Loucy (cell line): ENCODE measurements around the gene UBAP1.
"Not testable (repeated sequence)": the region's sequence is repeated elsewhere in the genome, so short reads cannot be mapped to it uniquely, and the experiment has no call there.

Source experiments
- H2AFZ ChIP-seq: fragments of 200-600 bp; sonication (generic); 2 replicates; pipeline ENCODE4 v1.6.0; 2016; ENCODE audit warnings: antibody characterized with exemption, mild to moderate bottlenecking, low read length, moderate library complexity
- H3F3A ChIP-seq: fragments of 200-600 bp; 2 replicates; pipeline ENCODE4 v1.6.0; 2016; ENCODE audit warnings: antibody characterized with exemption, low read depth, mild to moderate bottlenecking
- H3K27me3 ChIP-seq: fragments of 200-600 bp; sonication (generic); 2 replicates; pipeline ENCODE4 v1.6.1; 2014; ENCODE audit warnings: low read length, mild to moderate bottlenecking; ENCODE audit not compliant: insufficient read depth, poor library complexity, severe bottlenecking
- H3K36me3 ChIP-seq: fragments of 200-600 bp; sonication (generic); 2 replicates; pipeline ENCODE4 v1.6.1; 2016; ENCODE audit warnings: low read length; ENCODE audit not compliant: insufficient read depth
- H3K4me1 ChIP-seq: fragments of 200-600 bp; sonication (generic); 2 replicates; pipeline ENCODE4 v1.5.1; 2014; ENCODE audit warnings: low read length, mild to moderate bottlenecking; ENCODE audit not compliant: insufficient read depth, poor library complexity, severe bottlenecking
- H3K4me2 ChIP-seq: fragments of 200-600 bp; sonication (generic); 2 replicates; pipeline ENCODE4 v1.6.0; 2014; ENCODE audit warnings: antibody characterized with exemption, low read length, low read depth, mild to moderate bottlenecking; ENCODE audit not compliant: poor library complexity, severe bottlenecking
- H3K4me3 ChIP-seq: fragments of 200-600 bp; sonication (generic); 2 replicates; pipeline ENCODE4 v1.5.1; 2014; ENCODE audit warnings: low read length, mild to moderate bottlenecking, mixed read lengths; ENCODE audit not compliant: poor library complexity, severe bottlenecking
- H3K79me2 ChIP-seq: fragments of 200-600 bp; sonication (generic); 2 replicates; pipeline ENCODE4 v1.6.1; 2014; ENCODE audit warnings: low read length; ENCODE audit not compliant: insufficient read depth
- H3K9ac ChIP-seq: fragments of 200-600 bp; sonication (generic); 2 replicates; pipeline ENCODE4 v1.6.0; 2014; ENCODE audit warnings: mild to moderate bottlenecking, low read depth, low read length, moderate library complexity; ENCODE audit not compliant: poor library complexity, severe bottlenecking
- H3K9me2 ChIP-seq: fragments of 200-600 bp; sonication (generic); replicated peaks from 2 replicates; pipeline ENCODE4 v1.6.1; 2016; ENCODE audit warnings: low read depth, low read length, mixed read lengths
- H3K9me3 ChIP-seq: fragments of 200-600 bp; sonication (generic); 2 replicates; pipeline ENCODE4 v1.6.1; 2014; ENCODE audit warnings: mild to moderate bottlenecking, antibody characterized with exemption, low read length, low read depth; ENCODE audit not compliant: insufficient read depth
- H4K20me1 ChIP-seq: fragments of 200-600 bp; sonication (generic); 2 replicates; pipeline ENCODE4 v1.6.0; 2014; ENCODE audit warnings: antibody characterized with exemption, low read length, mild to moderate bottlenecking; ENCODE audit not compliant: insufficient read depth, poor library complexity, severe bottlenecking
- CTCF ChIP-seq: fragments of 200-600 bp; sonication (generic); conservative IDR thresholded peaks from 2 replicates; pipeline ENCODE4 v1.5.1; 2014; ENCODE audit warnings: mild to moderate bottlenecking, antibody characterized with exemption, low read length
- EZH2phosphoT487 ChIP-seq: fragments of 200-600 bp; IDR thresholded peaks from 2 replicates; pipeline ENCODE4 v1.6.1; 2018; ENCODE audit warnings: antibody characterized with exemption, mild to moderate bottlenecking, moderate library complexity, borderline replicate concordance

The UBAP1 gene

GRCh38 chr9:34271265-34272006, 92.6 kb downstream of the UBAP1 start:
- no peaks in the 10 kb centered on the region for H3F3A ChIP-seq
- no peaks in the 10 kb centered on the region for H3K9me3 ChIP-seq
- TF ChIP-seq CTCF = no peak
- TF ChIP-seq EZH2phosphoT487 = no peak
- H3K27me3 ChIP-seq = no peaks in the 10 kb centered on the region
- H3K79me2 ChIP-seq = no peaks in the 10 kb centered on the region
- H3K4me1 ChIP-seq = peaks cover 4% of the 10 kb centered on the region
- H2AFZ ChIP-seq = no peak overlapping the region
- H3K36me3 ChIP-seq = no peaks in the 10 kb centered on the region; the same call in 1 of the 2 replicates
- H3K9me2 ChIP-seq = no peaks in the 10 kb centered on the region
- no peak overlapping the region for H3K4me2 ChIP-seq
- no peak overlapping the region for H3K9ac ChIP-seq
- no peaks in the 10 kb centered on the region for H4K20me1 ChIP-seq
- no peak overlapping the region for H3K4me3 ChIP-seq

GRCh38 chr9:34272101-34272541, 93.3 kb downstream of the UBAP1 start:
- Histone ChIP-seq H2AFZ (no peak overlapping the region), H3K9me2 (no peaks in the 10 kb centered on the region), H3K79me2 (no peaks in the 10 kb centered on the region), H3K36me3 (no peaks in the 10 kb centered on the region; the same call in 1 of the 2 replicates), H3K9me3 (no peaks in the 10 kb centered on the region), H3K4me2 (no peak overlapping the region), H3K9ac (no peak overlapping the region), H3F3A (no peaks in the 10 kb centered on the region), H4K20me1 (no peaks in the 10 kb centered on the region), H3K27me3 (no peaks in the 10 kb centered on the region), H3K4me1 (peaks cover 9% of the 10 kb centered on the region), H3K4me3 (no peak overlapping the region)
- TF ChIP-seq CTCF = no peak
- TF ChIP-seq EZH2phosphoT487 = no peak

- H2AFZ ChIP-seq, H4K20me1 ChIP-seq, H3F3A ChIP-seq, H3K4me2 ChIP-seq, H3K9ac ChIP-seq, H3K27me3 ChIP-seq, H3K9me2 ChIP-seq, H3K36me3 ChIP-seq, H3K9me3 ChIP-seq, H3K79me2 ChIP-seq, H3K4me3 ChIP-seq: not testable (repeated sequence)
- peaks cover 12% of the 10 kb centered on the region for H3K4me1 ChIP-seq
Observed at GRCh38 chr9:34273588-34273987, 94.7 kb downstream of the UBAP1 start.

- TF ChIP-seq EZH2phosphoT487 = no peak
- TF ChIP-seq CTCF = no peak
- no peaks in the 10 kb centered on the region for H3F3A ChIP-seq
- H3K4me2 ChIP-seq = no peak overlapping the region
- no peaks in the 10 kb centered on the region for H3K36me3 ChIP-seq
- no peak overlapping the region for H3K4me3 ChIP-seq
- H3K9me3 ChIP-seq = no peaks in the 10 kb centered on the region
- no peaks in the 10 kb centered on the region for H4K20me1 ChIP-seq
- no peaks in the 10 kb centered on the region for H3K27me3 ChIP-seq
- H3K9me2 ChIP-seq = no peaks in the 10 kb centered on the region
- H3K9ac ChIP-seq = no peak overlapping the region
- no peak overlapping the region for H2AFZ ChIP-seq
- no peaks in the 10 kb centered on the region for H3K79me2 ChIP-seq
- peaks cover 12% of the 10 kb centered on the region for H3K4me1 ChIP-seq
Observed at GRCh38 chr9:34275811-34276210, 97.0 kb downstream of the UBAP1 start.
